ENCODE data around the gene GTF2E1. TPM values are rescaled to one million over a fixed set of nuclear protein-coding genes. Genes with fewer than 3 reads are reported as not detected.
"Not testable (repeated sequence)": the region's sequence is repeated elsewhere in the genome, so short reads cannot be mapped to it uniquely, and the experiment has no call there.

The GTF2E1 gene
- total RNA-seq, 1 donor from 2014 or later, result 26.9 TPM

DNA sequence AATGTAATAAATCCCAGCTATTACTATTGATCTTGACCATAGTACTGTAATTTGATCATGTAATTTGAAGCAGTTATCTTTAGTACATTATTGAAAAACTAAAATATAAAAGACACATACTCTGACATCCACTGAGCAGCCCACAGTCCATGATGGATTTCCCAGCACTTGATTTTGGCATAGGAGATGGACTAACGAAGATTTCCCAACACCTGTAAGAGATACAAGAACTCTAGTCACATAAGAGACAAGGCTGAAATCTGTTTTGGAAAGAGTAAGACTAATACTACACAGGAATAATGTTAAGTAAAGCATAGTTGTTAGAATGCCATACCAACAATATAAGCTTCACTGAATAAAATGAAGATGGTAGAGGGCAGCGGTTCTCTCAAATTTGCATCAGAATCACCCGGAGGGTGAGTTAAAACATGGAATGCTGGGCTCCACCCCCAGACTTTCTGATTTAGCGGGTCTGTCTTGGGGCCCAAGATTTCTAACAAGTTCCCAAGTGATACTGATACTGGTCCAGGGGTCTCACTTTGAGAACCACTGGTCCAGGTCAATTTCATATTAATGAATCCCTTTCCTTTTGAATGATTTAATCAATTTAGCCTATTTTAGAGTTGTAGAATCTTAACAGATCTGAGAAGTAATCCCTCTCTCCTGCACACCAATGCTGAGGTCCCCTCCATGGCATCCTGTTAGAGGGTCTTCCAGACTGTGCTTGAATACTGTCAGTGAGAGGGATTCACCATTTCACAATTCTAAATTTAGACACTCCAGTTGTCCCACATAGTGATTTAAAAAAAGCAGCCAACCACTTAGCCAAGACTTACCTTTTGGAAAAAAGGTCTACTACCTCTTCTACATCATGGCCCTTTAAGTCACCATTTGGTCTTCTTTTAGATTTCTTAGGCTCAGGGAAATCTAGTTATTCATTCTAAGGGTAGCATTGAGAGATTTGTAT is 11.7 kb upstream of the GTF2E1 start:
- Mint-ChIP-seq H3K4me1 (ENCODE audit: unreplicated experiment) (no peaks in the 10 kb centered on the region), H3K36me3 (peaks cover 3% of the 10 kb centered on the region), H3K27ac (no peak overlapping the region), H3K9me3 (no peaks in the 10 kb centered on the region), H3K4me3 (no peak overlapping the region), H3K27me3 (no peaks in the 10 kb centered on the region)
- DNase-seq (ENCODE audit: extremely low spot score, unreplicated experiment), result no peak
- TF ChIP-seq, protein P1, sequence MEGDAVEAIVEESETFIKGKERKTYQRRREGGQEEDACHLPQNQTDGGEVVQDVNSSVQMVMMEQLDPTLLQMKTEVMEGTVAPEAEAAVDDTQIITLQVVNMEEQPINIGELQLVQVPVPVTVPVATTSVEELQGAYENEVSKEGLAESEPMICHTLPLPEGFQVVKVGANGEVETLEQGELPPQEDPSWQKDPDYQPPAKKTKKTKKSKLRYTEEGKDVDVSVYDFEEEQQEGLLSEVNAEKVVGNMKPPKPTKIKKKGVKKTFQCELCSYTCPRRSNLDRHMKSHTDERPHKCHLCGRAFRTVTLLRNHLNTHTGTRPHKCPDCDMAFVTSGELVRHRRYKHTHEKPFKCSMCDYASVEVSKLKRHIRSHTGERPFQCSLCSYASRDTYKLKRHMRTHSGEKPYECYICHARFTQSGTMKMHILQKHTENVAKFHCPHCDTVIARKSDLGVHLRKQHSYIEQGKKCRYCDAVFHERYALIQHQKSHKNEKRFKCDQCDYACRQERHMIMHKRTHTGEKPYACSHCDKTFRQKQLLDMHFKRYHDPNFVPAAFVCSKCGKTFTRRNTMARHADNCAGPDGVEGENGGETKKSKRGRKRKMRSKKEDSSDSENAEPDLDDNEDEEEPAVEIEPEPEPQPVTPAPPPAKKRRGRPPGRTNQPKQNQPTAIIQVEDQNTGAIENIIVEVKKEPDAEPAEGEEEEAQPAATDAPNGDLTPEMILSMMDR (conservative IDR thresholded peaks at IDR 0.05), result no peak

DNA sequence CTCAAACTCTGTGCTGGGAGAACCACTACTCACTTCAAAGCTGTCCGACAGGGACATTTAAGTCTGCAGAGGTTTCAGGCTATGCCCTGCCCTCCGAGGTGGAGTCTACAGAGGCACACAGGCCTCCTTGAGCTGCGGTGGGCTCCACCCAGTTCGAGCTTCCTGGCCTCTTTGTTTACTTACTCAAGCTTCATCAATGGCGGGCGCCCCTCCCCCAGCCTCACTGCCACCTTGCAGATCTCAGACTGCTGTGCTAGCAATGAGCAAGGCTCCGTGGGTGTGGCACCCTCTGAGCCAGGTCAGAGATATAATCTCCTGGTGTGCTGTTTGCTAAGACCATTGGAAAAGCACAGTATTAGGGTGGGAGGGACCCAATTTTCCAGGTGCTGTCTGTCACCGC is 4.5 kb upstream of the GTF2E1 start:
- not testable (repeated sequence) for H3K9me3 Mint-ChIP-seq; H3K4me3 Mint-ChIP-seq; H3K27ac Mint-ChIP-seq; H3K4me1 Mint-ChIP-seq (ENCODE audit: unreplicated experiment); H3K27me3 Mint-ChIP-seq; DNase-seq (ENCODE audit: extremely low spot score, unreplicated experiment)
- peaks cover 16% of the 10 kb centered on the region for H3K36me3 Mint-ChIP-seq

DNA sequence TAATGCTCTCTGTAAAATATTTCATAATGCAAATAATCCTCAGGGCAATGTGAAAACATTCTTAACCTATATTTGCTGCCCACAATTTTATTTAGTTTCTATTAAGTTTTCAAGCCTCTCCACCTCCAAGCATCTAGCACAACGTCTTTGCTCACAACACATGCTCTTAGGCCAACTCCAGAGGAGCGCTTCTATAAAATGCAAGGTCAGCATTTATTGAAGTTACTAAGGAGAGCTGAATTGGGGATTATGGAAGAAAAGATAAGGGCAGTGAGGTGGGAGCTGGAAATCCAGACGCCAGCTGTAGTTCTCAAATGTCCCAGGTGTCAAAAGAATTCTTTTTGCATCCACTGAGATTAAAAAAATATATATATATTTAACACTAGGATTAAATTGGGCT is 1.2 kb upstream of the GTF2E1 start:
- TF ChIP-seq, protein P1 (conservative IDR thresholded peaks at IDR 0.05), result no peak
- Mint-ChIP-seq H3K27ac (peak overlapping the region; percentile 67), H3K9me3 (peaks cover 6% of the 10 kb centered on the region), H3K4me3 (peak overlapping the region; percentile 89), H3K27me3 (no peaks in the 10 kb centered on the region), H3K36me3 (peaks cover 9% of the 10 kb centered on the region), H3K4me1 (ENCODE audit: unreplicated experiment) (peaks cover 24% of the 10 kb centered on the region)
- no peak for DNase-seq (ENCODE audit: extremely low spot score, unreplicated experiment)

DNA sequence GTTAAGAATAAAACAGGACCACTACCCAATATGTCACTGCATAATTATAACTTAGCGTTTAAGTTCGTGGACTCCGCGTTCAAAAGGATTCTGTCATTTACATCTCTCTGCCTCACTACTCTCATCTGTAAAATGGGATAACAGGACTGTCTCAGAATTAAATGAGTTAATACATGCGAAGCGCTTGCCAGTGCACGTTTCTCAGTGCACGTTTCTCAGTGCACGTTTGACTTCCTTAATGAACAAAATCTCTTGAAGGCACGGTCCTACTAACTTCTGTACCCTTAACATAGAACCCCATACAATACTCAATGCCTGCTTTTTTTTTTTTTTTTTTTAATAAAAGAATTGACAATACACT is 727 bp upstream of the GTF2E1 start:
- DNase-seq (ENCODE audit: extremely low spot score, unreplicated experiment), result no peak
- TF ChIP-seq, protein P1 (conservative IDR thresholded peaks at IDR 0.05), result no peak
- peaks cover 24% of the 10 kb centered on the region for H3K4me1 Mint-ChIP-seq (ENCODE audit: unreplicated experiment)
- H3K4me3 Mint-ChIP-seq, result peak overlapping the region; percentile 89
- peaks cover 5% of the 10 kb centered on the region for H3K9me3 Mint-ChIP-seq
- peaks cover 8% of the 10 kb centered on the region for H3K36me3 Mint-ChIP-seq
- no peaks in the 10 kb centered on the region for H3K27me3 Mint-ChIP-seq
- H3K27ac Mint-ChIP-seq, result peak overlapping the region; percentile 99

DNA sequence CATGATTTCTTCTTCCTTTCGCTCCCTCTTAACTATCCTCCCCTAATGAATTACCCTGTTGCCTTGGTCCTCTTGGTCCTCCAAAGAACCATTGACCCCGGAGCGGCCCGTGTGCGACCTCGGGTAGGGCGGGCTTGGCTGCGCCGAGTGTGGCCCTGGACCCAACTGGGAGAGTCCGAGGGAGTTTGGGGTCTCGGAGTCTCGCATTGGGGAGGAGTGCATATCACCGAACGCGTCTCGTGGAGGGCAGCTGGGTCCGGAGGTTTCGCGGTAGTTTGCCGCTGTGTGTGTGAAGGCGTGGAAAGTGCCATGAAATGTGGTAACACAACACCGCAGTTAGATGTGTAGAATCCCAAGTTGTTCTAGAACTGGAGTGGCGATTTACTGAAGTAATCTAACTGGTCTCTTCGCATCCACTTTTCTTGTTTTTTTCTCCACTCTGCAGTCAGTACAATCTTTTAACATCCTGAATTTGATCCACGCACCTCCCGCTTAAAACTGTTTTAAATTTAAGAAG is 363 bp downstream of the GTF2E1 start:
- Mint-ChIP-seq H3K4me3 (peak overlapping the region; percentile 89), H3K36me3 (no peaks in the 10 kb centered on the region), H3K9me3 (no peaks in the 10 kb centered on the region), H3K27ac (peak overlapping the region; percentile 99), H3K4me1 (ENCODE audit: unreplicated experiment) (peaks cover 24% of the 10 kb centered on the region), H3K27me3 (no peaks in the 10 kb centered on the region)
- TF ChIP-seq, protein P1 (conservative IDR thresholded peaks at IDR 0.05), result no peak
- no peak for DNase-seq (ENCODE audit: extremely low spot score, unreplicated experiment)

DNA sequence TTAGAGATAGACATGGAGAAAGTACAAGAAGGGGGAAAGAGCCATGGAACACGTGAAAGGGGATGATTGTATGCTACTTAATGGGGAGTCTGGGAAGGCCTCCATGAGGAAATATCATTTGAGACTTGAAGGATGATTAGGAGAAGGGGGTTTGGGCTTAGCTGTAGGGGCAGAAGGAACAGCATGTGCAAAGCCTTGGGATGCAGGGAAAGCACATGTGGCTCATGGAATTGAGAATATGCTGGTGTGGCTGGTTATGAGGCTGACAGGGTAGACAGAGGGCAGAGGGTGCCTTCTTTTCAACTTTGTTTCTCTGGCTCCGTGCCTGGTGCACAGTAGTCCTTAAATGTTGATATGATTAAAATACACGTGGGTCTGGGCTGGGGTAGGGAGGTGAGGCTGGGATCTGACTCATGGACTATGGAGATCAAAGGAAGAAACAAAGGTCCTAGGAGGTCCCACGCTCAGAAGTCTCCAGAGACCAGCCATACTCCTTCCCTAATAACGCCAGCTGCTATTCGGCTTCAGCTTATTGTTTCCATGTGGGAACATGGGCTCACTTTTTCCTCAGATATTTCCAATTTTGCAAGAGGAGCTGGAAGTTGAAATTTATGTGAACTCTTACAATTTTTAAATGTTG is 1.1 kb downstream of the GTF2E1 start:
- H3K27ac Mint-ChIP-seq, result peak overlapping the region; percentile 99
- TF ChIP-seq, protein P1 (conservative IDR thresholded peaks at IDR 0.05), result no peak
- H3K4me3 Mint-ChIP-seq, result peak overlapping the region; percentile 89

More for the DNA sequence above, 1.1 kb downstream of the GTF2E1 start:
- Mint-ChIP-seq H3K9me3 (no peaks in the 10 kb centered on the region), H3K27me3 (no peaks in the 10 kb centered on the region), H3K4me1 (ENCODE audit: unreplicated experiment) (peaks cover 24% of the 10 kb centered on the region), H3K36me3 (no peaks in the 10 kb centered on the region)
- DNase-seq (ENCODE audit: extremely low spot score, unreplicated experiment), result no peak

Data from type B pancreatic cell (in vitro differentiated cells).